Fibroblast of the aortic adventitia (primary cell): ENCODE results near the gene CSRP2. TPM values are rescaled to one million over a fixed set of nuclear protein-coding genes. Genes with fewer than 3 reads are reported as not detected.
A peak's percentile ranks its signal among the peaks of the same experiment; 100 is the strongest.

ENCODE experiments used
- DNase-seq: peaks from one replicate; pipeline ENCODE4 v3.0.0-alpha.2; 2010; ENCODE audit warnings: low read depth
- H3K4me3 ChIP-seq: 2 replicates; pipeline ENCODE4 v1.5.1; 2011; ENCODE audit warnings: low read depth, mild to moderate bottlenecking, control low read depth, low read length, moderate library complexity
- CTCF ChIP-seq: IDR thresholded peaks from 2 replicates; pipeline ENCODE4 v1.5.1; 2011; ENCODE audit warnings: mild to moderate bottlenecking, low read length, control low read depth, inconsistent platforms; ENCODE audit not compliant: insufficient read depth
- total RNA-seq: library from RNA; depleted of rRNA; stranded (reverse); fragments of >200 nt; gene quantifications from 2 replicates; pipeline ENCODE4 v1.2.3, GENCODE V29; 2012; ENCODE audit warnings: low replicate concordance

Gene CSRP2
- total RNA-seq, 1 donor, result 6.1 TPM

- no peak for DNase-seq
- H3K4me3 ChIP-seq, result no peak overlapping the region
- TF ChIP-seq CTCF, result no peak
Measured at GRCh38 chr12:76872415-76872814, 6.4 kb downstream of the CSRP2 start.

DNA sequence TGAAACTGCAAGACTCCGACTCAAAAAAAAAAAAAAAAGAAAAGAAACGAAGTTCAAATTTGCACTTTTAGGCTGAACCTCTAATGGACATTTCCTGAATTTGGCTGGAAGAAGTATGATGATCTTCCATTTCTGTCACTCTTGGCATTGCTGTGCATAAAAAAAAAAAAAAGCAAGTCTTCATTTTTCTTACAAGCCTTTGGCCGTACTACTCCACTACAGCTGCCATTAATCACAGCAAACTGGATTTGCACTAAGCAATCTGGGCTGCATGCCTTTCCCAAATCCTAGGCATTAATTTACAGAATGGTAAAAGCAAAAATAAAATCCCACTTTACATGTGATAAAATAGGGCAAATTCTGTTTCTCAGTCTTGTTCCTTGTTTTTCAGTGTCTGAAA lies 7.1 kb downstream of the CSRP2 start:
- TF ChIP-seq CTCF, result no peak
- DNase-seq, result peak; percentile 58
- no peak overlapping the region for H3K4me3 ChIP-seq

DNA sequence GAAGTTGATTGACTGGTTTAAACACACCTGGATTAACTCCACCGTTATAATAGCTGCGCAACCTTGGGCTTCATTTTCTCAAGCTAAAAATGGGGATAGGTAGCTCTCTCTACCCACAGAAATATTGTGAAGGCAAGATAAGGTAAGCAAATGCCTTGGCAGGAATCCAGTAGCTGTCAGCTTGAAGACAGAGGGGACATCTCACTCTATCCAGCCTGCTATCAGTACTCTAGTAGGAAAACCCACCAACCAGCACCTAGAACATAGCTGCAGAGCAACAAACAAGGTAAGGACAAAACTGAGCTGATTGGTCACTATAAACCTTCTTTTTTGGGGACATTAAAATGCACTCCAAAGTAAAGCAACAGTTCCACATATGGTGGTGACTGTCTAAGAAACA lies 7.7 kb downstream of the CSRP2 start:
- no peak for DNase-seq
- no peak for TF ChIP-seq CTCF
- H3K4me3 ChIP-seq, result no peak overlapping the region

DNA sequence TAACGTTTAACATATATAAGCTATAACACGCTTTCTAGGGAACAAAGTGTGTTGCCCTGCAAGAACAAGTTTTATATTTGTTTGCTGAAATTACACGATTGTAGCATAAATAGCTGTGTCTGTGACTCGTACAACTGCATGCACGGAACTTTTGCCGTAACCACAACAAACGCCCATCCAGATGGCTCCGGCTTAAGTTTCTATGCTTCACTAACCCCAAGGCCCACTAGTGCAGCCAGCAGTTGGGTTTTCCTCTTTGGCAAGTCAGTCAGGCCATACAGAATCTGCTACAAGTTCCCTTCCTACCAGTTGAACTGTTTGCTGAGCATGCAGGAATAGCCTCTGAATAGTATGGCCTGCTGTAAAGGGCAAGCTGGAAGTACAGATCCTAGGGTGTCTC lies 12.1 kb downstream of the CSRP2 start:
- peak; percentile 55 for DNase-seq
- TF ChIP-seq CTCF, result no peak
- no peak overlapping the region for H3K4me3 ChIP-seq

DNA sequence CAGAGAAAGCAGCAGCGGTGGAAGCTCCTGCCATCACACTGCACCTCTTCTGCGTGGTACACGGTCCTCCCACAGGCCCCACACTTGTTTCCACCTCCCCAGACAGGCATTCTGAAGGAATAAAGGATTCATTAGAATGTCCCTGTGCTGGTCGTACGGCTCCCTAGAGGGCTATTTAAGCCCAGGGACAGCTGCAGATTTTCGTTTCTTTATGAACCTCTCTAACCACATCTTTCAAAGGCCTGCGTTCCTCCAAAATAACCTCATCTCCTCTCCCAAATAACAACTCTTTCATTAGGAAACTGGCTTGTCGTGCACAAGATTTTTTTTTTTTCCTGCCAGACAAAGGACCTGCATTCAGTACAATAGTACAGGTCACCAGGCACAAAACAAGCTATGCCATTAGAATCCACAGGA lies 12.7 kb downstream of the CSRP2 start:
- DNase-seq, result no peak
- TF ChIP-seq CTCF, result no peak
- H3K4me3 ChIP-seq, result no peak overlapping the region

- TF ChIP-seq CTCF, result no peak
- H3K4me3 ChIP-seq, result no peak overlapping the region
- DNase-seq, result no peak
Measured at GRCh38 chr12:76864791-76865400, 13.9 kb downstream of the CSRP2 start.

- no peak for TF ChIP-seq CTCF
- no peak for DNase-seq
- H3K4me3 ChIP-seq, result no peak overlapping the region
Measured at GRCh38 chr12:76863837-76864236, 15.0 kb downstream of the CSRP2 start.
